IPS-NIHi11 (cell line): ENCODE measurements around the gene CCDC85A.
"Not testable (repeated sequence)": the region's sequence is repeated elsewhere in the genome, so short reads cannot be mapped to it uniquely, and the experiment has no call there.

Experiments used
- DNase-seq: peaks from one replicate; pipeline ENCODE4 v3.0.0; 2012; ENCODE audit warnings: mixed read lengths, low spot score

The CCDC85A gene

GRCh38 chr2:56183643-56184499 is at the start of gene CCDC85A:
TSS of gene CCDC85A (plus strand) at chr2:56183990. CDS start at chr2:56184625, 635 bp downstream.
- peak; percentile 88 for DNase-seq

GRCh38 chr2:56134861-56135260 is 48.9 kb upstream of the CCDC85A start:
- no peak for DNase-seq

- DNase-seq = not testable (repeated sequence)
These were observed 41.2 kb upstream of the CCDC85A start for GRCh38 chr2:56142497-56143061.

- DNase-seq = no peak
These were observed 35.9 kb upstream of the CCDC85A start for GRCh38 chr2:56147907-56148306.

- DNase-seq = no peak
These were observed 35.0 kb upstream of the CCDC85A start for GRCh38 chr2:56148825-56149224.

- no peak for DNase-seq
These were observed 31.9 kb upstream of the CCDC85A start for GRCh38 chr2:56151841-56152240.

- no peak for DNase-seq
These were observed 28.6 kb upstream of the CCDC85A start for GRCh38 chr2:56155188-56155587.

GRCh38 chr2:56159875-56160274 is 23.9 kb upstream of the CCDC85A start:
- DNase-seq = not testable (repeated sequence)

- DNase-seq = no peak
These were observed 15.9 kb upstream of the CCDC85A start for GRCh38 chr2:56167616-56168562.

GRCh38 chr2:56169521-56169920 is 14.3 kb upstream of the CCDC85A start:
- DNase-seq = no peak

- DNase-seq = no peak
These were observed 13.3 kb upstream of the CCDC85A start for GRCh38 chr2:56170504-56170903.

GRCh38 chr2:56170988-56171387 is 12.8 kb upstream of the CCDC85A start:
- DNase-seq = no peak

GRCh38 chr2:56175779-56176178 is 8.0 kb upstream of the CCDC85A start:
- DNase-seq = no peak

GRCh38 chr2:56177420-56178220 is 6.2 kb upstream of the CCDC85A start:
- DNase-seq = no peak

- no peak for DNase-seq
These were observed 3.9 kb upstream of the CCDC85A start for GRCh38 chr2:56179931-56180330.

GRCh38 chr2:56182420-56182819 is 1.4 kb upstream of the CCDC85A start:
- peak; percentile 50 for DNase-seq

- DNase-seq = peak; percentile 42
These were observed 766 bp downstream of the CCDC85A start for GRCh38 chr2:56184500-56185011.

GRCh38 chr2:56185101-56185581 is 1.4 kb downstream of the CCDC85A start:
- DNase-seq = no peak

GRCh38 chr2:56185582-56186046 is 1.8 kb downstream of the CCDC85A start:
- peak; percentile 53 for DNase-seq

GRCh38 chr2:56191617-56192016 is 7.8 kb downstream of the CCDC85A start:
- DNase-seq = peak; percentile 61
